GM20431 (cell line): ENCODE results near the gene APBA1.

Experiments used
- in situ Hi-C: fragments of 300-500 bp; cut with MseI, MboI; formaldehyde crosslinking; loops from one replicate; pipeline ENCODE4 v1.15.0; 2020; ENCODE audit warnings: low sequenced_read_pairs; ENCODE audit not compliant: unreplicated experiment

The APBA1 gene

DNA sequence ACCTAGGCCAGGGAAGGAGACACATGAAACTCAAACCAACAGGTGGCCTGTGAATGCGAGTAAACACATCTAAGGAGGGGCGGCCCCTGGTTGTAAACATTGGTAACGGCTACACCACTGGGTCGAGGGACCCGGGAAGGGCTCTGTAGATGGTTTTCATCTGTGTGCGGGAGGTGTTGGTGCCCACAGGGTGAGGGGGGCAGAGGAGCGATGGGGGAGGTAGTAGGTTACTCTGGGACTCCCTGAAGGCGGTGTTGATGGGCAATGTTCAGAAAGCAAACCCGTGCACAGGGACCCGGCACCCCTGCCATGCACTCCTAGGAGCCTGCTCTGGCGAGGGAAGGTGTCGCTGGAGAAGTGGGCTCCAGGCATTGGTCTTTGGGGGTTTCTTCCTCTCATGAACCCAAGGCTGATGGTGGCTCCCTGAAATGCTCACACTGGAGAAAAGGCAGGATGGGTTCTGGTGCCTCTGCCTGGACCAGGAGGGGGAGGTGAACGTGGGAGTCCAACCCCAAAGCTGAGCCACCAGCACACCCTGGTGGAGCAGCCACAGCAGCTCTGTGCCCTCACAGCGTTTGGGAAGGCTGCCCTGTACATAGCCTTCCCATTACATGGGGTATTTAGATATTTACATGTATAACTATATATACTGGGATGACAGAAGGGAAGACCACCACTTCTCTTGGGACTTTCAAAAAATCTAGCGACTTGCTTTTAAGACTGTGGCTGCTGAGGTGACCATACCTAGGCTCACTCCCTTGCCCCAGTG lies 244.0 kb downstream of the APBA1 start:
- in situ Hi-C loops: loop anchor here (10.0 kb wide), 1 partner anchor 117 kb away; no protein-coding TSS in a partner anchor

DNA sequence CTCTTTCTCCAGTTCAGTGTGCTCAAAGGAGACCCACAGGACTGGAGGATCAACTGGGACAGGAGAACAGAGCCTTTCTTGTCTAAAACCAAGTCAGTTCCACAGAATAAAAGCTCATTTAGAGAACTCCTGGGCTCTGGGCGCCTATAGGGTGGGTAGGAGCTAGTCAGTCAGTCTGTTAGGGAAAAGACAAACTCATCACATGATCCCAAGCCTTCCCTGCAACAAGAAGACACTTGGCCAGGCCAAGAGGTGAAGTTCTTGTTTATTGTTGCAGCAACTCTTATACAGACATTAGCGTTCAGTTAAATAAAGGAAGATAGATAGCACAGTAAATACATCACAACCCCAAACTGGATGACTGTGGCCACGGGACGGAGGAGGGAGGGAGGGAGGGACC lies 244.9 kb downstream of the APBA1 start:
- in situ Hi-C loops: loop anchor here (10.0 kb wide), 1 partner anchor 118 kb away; no protein-coding TSS in a partner anchor

DNA sequence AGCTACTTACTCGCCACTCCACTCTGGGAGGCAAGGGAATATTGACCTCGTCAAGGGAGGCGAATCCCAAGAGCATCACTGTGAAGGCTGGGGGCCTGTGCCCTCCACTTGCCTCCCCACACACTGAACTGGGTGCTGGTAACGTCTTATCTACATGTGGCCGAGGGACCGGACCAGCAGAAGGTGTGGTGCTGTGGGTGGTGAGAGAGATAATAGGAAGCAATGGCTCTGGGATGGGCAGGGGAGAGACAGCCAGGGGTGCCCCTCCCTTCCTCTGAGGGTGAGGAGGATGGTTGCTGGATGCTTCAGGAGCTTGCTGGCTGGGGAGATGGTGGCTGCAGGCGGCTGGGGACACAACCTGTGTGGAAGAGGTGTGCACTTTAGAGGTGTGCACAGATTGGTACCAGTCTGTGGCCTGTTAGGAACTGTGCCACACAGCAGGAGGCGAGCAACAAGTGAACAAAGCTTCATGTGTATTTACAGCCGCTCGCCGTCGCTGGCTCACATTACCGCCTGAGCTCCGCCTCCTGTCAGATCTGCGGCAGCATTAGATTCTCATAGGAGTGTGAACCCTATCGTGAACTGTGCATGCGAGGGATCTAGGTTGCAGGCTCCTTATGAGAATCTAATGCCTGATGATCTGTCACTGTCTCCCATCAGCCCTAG lies 246.9 kb downstream of the APBA1 start:
- in situ Hi-C loops: loop anchor here (10.0 kb wide), 1 partner anchor 120 kb away; no protein-coding TSS in a partner anchor

DNA sequence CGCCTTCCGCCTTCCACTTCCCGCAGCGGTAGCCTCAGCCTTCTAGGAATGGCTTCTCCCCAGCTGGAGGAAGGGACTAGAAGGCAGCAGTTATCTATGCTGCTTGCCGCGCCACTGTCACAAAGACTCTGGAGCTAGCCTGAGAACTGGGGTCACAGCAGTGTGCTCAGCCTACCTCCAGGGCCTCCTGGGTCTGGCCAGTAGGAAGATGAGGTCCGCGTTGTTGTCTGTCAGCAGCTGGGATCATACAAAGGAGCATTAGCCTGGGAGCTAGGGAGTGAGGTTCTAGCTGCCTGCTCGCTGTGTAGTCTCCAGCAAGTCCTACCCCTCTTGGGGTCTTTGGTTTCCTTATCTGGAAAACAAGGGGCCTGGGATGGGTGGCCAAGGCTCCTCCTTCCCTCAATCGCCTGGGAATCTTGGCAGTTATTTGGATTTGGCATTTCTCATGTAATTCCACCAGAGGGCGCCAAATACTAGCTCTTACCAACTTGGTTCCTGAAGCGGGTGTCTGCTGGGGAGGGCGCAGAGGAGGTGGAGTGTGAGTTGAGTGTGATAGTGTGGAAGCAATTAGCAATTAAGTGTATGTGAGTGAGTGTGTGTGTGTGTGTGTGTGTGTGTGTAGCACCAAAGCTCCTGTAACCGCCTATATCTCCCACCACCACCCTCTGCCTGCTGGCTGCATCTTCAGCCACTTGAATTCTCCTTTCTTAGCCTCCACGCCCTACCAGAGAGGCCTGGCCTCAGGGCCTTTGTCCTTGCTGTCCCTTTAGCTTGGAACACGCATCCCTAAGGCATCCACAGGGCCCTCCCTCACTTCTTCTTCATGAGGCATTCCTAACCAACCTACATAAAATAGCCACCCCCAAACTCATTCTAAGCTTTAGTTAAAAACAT lies 250.0 kb downstream of the APBA1 start:
- in situ Hi-C loops: loop anchor here (10.0 to 25.0 kb wide), 2 partner anchors 123 to 490 kb away; no protein-coding TSS in a partner anchor

DNA sequence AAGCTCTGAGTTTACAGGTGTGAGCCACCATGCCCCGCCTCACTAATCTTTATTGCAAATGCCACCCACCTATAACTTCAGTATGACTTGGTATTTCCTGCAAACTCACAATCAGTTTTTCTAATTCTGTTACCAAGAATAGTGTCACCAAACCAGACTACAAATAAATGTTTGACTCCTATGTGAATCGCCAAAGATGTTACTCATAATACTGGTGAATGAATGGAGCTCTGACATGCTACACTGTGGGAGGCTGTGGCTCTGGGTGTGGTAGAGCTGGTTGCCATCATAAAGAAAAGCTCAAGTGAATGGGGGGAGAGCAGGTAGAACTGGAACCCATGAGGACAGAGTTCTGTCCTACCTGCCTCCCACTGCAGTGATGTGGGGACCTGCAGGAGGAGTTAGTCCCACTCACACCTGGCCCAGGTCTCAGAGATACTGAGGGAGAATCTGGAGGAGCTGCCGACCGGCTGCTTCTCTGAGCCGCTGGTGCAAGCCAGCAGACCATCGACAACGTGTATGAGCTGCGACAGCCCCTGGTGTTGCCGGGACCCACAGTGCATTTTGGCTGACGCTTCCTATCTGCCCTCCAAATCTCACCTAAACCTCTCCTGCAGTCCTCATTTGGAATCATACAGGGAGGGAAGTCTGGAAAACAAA lies 251.4 kb downstream of the APBA1 start:
- in situ Hi-C loops: loop anchor here (10.0 to 25.0 kb wide), 2 partner anchors 124 to 492 kb away; no protein-coding TSS in a partner anchor

DNA sequence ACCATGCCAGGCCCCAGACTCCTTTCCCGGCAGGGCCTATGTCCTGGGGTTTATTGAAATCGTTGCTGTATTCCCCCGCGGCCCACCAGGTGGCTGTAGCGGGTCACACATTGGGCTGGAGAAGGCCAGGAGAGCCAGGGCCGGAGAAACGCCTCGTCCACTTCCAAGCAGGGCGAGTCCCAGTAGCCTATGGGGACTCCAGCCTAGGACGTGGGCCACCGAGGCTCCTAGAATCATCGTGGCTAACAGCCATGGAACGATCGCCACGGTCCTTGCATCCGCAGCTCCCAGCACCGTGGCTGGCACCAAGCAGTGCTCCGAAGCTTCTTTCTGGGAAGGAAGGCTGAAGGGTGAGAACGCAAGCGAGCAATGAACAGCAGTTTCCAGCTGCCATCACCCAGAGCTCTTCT lies 259.4 kb downstream of the APBA1 start:
- in situ Hi-C loops: loop anchor here (25.0 kb wide), 1 partner anchor 500 kb away; no protein-coding TSS in a partner anchor

DNA sequence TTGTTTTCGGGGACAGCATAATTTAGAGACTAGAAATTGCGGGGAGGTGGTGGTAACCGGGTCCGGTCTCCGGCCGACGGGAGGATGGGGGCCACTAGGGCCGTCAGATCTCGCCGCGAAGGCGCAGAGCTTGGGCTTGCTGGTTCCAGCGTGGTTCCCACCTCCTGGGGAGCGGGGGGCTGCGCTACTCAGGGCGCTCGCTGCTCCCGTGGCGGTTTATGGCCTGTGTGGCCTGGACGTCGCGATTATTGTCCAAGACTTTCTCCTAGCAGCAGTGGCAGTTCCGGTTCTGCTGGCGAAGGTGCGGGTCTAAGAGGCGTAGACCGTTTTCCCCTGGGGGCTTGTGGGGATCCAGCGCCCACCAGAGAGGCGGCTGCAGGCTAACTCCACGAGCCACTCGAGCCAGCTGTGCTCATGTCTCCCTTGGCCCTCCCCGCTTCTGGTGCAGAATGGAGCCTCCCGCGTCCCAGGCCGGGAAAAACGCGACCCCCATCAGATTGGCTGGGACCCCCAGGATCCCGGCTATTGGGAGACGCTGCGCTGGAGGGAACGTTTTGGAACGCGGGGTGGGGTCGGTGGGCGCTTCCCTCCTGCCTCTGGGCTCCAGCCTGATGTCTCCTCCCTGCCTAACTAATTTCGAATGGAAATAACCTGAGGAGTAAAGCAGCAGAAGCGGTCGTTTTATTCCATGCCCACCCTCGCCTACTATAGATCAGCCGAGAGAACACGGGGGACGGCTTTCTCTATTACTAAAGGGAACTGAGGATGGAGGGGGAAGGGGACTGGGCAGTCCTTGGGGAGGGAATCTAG lies 260.0 kb downstream of the APBA1 start:
- in situ Hi-C loops: loop anchor here (25.0 kb wide), 1 partner anchor 500 kb away; no protein-coding TSS in a partner anchor

DNA sequence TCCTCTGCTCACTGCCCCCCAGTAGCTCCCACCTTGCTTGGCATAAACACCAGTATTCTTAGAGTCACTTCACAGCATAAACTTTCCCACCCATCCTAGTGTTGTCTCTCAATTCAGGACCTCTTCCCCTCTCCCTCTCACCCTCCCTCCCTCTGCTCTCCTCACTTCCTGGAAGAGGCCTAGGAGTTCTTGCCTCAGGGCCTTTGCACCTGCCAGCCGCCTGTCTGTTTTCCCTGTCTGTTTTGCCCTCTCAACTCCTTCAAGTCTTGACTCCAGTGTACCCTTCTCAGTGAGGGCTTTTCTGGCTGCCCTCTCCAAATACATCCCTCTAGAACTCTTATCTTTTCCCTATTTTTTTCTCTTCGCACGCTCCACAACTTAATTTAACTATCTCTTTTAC lies 260.9 kb downstream of the APBA1 start:
- in situ Hi-C loops: loop anchor here (25.0 kb wide), 1 partner anchor 501 kb away; no protein-coding TSS in a partner anchor

DNA sequence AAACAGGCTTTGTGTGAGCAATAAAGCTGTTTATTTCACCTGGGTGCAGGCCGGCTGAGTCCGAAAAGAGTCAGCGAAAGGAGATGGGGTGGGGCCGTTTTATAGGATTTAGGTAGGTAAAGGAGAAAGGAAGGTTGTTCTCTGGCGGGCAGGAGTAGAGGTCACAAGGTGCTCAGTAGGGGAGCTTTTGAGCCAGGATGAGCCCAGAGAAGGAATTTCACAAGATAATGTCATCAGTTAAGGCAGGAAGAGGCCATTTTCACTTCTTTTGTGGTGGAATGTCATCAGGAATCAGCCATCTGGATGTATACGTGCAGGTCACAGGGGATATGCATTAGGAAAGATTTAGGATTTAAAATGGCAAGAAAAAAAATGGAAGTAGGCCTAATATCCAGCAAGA lies 262.2 kb downstream of the APBA1 start:
- in situ Hi-C loops: loop anchor here (25.0 kb wide), 1 partner anchor 502 kb away; no protein-coding TSS in a partner anchor

DNA sequence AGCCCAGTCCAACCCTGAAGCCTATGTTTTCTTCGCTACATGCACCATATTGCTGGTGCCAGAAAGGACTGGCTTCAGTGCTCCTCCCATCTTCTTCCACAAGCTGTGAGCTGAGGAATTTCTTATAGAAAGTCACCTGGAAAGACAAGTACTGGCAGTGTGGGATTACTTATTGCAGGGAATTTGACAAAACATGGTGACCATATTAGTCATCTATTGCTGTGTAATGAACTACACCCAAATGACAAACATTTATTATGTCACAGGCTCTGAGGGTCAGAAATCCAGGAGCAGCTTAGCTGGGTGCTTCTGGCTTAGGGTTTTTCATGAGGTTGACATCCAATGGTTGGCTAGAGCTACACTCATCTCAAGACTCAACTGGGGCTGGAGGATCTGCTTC lies 271.7 kb downstream of the APBA1 start:
- in situ Hi-C loops: loop anchor here (25.0 kb wide), 1 partner anchor 512 kb away; no protein-coding TSS in a partner anchor

DNA sequence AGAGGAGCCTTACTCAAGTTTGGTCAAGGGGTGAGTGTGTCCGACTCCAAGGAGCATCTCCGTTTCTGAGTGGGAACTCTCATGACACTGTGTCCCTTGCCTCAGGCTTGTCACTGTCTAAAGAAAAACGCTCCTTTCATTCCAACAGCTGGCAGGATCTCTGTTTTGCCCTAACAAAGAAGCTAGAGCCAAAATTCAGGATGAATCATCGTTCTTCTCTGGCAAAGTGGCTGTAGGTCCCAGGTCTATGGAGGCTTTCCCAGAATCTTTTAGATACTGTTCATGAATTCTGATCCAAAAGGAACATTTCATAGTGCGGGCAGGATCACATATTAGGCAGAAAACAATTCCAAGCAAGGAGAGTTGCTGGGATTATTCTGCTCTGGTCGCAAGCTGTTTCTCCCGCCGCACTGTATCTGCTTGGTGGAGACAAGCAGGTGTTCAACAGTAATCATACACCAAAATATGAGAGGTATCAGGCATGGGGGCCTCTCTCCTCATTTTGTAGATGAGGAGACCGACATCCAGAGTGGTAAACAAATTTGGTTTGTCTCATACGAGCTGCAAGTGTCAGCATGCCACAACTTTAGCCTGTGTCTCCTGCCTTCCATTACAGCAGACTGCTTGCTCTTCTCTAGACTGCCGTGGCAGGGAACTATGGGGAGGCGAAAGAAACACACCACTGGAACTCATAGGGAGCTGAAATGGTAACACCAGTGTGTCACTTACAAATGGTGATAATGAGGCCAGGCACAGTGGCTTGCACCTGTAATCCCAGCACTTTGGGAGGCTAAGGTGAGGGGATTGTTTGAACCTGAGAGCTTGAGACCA lies 274.6 kb downstream of the APBA1 start:
- in situ Hi-C loops: no loop called here

DNA sequence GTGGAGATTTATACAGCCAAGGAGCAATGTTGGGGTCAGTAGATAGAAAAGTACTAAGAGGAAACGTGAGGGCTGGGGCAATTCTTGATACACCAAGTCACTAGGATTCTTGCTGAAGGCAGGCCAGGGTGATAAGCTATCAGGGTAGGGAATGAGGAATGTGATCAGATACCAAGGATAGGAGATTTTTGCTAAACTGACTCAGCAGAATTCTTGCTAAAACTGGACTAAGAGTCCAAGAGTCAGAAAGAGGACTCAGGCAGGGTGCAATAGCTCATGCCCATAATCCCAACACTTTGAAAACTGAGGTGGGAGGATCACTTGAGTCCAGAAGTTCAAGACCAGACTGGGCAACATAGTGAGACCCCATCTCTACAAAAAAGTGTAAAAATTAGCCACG lies 275.4 kb downstream of the APBA1 start:
- in situ Hi-C loops: no loop called here

DNA sequence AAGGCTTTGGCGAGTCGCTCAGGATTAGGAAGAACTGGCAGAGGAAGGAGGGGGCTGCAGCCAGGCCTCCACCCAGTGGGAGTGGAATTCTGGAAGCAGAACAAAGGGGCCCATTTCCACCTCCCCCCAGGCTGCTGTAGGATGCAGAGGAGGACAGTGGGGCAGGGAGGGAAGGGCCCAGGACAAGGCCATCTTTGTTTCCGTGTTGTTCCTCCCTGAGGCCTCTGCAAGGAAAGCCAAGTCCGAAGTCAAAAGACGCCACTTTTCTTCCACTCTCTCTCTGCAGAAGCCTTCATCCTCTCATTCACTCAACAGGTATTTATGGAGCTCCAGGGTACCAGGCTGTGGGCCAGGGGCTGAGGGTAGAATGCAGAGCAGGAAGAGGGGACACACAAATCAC lies 276.5 kb downstream of the APBA1 start:
- in situ Hi-C loops: no loop called here

DNA sequence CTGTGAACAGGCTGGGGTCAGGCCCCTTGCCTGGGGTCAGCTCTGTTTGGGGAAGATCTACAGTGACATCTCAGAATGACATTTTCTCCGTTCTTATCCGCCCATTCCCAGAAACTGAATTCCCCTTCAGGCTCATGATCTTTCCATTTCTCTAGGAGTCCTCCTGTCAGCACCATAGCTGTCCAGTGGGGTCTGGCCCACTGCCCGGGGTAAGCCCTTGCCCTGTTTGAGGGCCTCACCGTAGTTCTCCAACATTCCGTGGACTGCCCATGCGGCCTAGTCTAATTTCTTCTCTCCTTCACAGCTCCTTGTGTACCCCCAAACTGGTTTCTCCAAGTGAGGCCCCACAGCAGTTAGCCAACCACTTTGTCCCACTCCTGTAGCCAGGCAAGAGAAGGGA lies 278.7 kb downstream of the APBA1 start:
- in situ Hi-C loops: no loop called here

DNA sequence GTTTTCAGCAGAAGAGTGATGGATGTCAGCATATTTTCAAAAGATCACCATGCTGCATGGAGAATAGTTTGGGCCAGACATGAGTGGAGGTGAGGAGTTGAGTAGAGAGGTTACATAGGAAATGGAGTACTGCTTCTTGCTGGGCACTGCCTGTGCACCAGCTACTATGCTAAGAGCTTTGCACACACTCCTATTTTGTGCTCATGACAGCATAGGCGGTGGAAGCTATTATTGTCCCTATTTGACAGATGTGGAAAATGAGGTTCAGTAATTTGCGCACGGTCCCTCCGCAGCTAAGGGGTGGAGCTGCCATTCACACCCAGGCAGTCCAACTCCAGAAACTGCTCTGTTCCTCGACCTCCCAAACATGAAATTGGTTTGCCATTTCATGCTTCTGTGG lies 279.3 kb downstream of the APBA1 start:
- in situ Hi-C loops: no loop called here

DNA sequence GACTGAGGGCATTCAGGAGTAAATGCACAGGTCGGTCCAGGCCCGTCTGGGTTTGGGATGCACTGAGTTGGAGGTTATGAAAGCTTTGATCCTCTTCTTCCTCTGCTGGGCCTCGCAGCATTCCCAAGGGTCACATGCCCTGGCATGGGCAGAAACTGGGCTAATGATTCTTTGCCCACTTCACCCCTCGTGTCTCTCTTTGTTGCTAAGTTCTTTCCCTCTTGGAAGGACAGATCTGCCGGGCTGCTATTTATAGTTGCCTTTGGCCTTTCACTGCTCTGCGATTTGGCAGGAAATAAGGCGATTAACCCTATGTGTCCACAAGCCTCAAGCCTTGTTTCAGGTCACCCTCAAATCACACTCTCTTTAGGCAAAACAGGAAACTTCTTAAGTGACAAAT lies 280.2 kb downstream of the APBA1 start:
- in situ Hi-C loops: no loop called here

DNA sequence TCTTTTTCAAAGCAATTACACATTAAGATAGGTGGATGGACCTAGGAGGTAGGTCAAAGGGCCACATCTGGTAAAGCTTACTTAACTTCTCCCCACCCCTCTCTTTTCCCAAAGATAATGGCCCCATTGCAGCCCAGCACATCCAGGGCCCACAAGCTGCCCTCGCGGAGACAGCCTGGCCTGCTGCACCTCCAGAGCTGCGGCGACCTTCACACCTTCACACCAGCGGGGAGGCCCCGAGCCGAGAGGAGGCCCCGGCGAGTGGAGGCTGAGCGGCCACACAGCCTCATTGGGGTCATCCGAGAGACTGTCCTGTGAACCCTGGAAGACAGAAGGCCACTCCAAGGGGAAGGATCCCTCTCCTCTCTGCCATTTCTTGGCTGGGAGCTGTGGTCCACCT lies 280.7 kb downstream of the APBA1 start:
- in situ Hi-C loops: no loop called here

DNA sequence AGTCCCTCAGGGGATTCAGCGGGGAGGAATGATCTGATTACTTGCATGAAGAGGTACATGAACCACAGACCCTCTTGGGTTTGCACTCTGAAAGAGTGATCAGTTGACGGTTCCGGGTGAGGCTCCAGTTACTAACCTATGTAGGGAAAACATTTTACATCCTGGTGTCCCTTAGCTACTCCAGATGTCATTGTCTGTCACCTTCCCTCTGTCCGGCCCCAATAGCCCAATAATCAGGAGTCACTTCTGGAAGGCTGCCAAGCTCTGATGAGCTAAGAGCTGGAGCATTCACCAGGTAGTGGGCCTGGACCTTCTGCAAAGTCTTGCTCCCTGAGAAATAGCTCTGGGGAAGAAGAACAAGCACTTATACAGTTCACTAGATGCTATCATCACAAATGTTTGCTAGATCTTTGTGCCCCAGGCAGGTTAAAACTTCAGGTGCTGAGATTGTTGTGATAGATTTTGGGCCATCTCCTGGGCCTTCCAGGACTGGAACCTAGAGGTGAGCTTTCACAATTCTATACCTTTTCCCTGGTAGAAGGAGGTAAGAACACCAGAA lies 282.7 kb downstream of the APBA1 start:
- in situ Hi-C loops: no loop called here
